DMS114 treated with DMSO at 0.1 percent for 48 hours (cell line): ENCODE data around the gene RAB28.

Source experiments
- DNase-seq: peaks from one replicate; lab custom pipeline; 2025; ENCODE audit not compliant: unreplicated experiment; lab: John Stamatoyannopoulos, UW

The RAB28 gene

DNA sequence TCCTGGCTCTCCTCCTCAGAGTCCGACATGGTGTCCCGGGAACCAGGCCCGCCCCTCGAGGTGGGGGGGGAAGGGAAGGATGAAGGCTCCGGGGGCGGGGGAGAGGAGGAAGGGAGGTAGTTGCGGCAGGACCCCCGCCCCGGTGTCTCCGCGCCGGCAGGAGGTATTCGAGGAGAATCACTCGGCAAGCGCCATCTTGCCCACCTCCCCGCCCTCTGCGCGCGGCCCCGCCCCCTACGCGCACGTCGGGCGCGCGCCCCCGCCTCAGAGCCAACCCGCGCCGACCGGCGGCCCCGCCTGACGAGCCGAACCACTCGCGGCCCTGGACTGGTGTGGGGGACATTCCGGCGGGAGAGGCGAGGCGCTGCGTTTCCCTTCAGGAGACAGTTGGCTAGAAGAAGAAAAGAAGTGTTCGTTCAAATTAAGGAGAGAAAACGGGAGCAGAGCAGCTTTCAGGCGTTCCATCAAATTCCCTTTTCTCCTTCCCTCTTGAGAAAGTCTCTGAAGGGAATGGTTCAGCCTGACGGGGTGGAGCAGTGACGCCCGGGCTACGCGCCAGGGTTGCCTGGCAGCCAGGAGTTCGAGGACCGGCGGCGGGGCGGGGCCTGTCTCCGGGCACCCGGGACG, at the start of gene RAB28:
RAB28 (minus strand) TSS at position 219 of the 627 bp plus-strand sequence.
- peak; percentile 87 for DNase-seq

DNA sequence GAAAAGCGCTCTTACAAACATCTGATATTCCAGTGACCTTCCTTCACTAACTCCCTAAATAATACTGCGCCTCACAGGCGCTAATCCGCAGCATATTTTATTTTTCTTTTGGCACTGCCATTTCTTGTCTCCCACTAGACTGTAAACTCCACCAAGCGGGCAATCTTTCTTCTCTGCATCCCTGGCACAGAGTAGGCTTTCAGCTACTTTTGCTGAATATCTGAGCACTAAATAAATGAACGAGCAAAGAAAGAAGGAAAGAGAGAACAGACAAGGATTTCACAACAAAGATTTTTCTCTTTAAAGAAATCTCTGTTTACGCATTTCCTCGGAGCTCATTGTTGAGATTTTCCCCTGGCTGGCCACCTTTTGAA, 47.5 kb upstream of the RAB28 start:
- no peak for DNase-seq

DNA sequence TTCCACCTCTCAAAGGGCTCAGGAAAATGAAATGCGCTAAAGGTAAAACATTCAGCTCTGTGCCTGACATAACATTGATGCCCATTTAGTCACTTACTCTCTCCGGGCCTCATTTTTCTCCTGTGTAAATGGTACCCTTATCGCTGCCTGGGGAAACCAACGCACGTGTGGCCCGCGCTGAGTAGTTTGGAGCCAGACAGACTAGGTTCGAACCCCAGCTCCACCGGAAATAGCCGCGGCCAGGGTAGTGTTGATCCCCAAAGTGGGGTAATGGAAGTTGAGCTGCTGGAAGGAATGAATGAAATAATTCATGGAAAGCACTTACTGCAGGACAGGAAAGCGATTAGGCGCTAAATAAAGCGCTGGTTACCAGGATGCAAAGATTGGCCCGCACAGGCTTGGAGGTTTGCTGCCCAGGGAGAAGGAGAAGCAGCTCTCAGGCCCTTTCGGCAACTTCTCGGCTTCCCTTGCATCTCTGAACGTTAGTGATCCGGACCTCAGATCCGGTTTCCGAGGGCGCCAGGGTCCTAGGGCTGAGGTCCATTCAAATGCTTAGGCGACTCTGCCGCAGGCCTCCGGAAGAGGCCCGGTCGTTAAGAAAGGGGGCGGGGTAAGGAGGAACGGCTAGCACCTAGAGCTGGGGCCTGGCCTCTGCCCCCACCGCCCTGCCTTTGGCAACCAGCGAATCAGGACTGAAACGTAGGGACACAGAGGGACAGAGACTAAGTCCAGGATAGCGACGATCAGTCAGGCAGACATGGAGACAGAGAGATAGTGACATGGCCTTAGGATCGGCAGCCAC, 46.9 kb upstream of the RAB28 start:
- DNase-seq: no peak

DNA sequence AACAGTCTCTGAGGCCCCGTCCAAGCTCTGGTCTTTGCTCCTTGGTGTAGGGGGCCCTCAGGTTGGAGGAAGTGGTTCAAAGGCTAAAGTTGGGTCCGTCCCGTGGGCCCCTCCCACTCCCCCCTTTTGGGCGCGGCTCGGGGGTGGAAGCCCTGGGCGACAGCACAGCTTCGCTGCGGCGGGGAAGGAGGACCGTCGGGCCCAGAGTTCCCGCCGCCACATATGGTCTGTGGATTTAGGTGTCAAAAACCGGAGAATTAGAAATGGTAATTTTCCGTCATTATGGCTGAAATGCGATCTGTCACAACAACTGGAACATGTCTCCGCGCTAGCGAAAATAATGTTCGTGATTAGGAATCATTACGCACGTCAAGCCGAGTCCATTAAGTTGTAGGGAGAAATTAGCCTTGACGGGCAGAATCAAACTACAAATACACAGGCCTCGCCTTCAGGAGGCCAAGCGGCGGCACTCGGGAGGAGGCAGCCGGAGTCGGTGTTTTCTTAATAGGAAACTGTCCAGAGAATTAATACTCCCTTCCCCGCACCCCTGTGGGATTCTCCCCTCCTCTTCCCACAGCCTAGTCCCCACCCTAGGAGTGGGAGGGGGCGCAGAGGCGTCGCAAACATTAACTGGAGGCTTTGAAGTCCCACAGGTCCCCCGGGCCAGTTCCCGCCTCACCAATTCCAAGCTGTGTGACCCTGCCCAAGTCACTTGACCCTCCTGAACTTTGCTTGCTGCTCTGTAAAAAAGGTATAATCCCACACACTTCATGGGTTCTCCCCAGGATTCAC, 45.2 kb upstream of the RAB28 start:
- DNase-seq: no peak

DNA sequence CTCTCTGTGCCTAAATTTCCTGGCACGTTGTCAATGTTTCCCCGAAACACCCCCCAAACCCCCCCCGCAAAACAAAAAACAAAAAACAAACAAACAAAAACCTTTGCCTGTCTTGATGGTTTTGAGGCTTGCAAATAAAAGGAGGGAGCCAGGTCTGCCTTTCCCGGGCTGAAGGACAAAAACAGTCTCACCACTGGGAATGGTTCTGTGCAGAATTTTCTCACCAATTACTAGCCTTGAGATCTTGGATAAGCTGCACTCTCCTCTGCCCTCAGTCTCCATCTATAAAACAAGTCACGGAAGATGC, 44.6 kb upstream of the RAB28 start:
- no peak for DNase-seq

DNA sequence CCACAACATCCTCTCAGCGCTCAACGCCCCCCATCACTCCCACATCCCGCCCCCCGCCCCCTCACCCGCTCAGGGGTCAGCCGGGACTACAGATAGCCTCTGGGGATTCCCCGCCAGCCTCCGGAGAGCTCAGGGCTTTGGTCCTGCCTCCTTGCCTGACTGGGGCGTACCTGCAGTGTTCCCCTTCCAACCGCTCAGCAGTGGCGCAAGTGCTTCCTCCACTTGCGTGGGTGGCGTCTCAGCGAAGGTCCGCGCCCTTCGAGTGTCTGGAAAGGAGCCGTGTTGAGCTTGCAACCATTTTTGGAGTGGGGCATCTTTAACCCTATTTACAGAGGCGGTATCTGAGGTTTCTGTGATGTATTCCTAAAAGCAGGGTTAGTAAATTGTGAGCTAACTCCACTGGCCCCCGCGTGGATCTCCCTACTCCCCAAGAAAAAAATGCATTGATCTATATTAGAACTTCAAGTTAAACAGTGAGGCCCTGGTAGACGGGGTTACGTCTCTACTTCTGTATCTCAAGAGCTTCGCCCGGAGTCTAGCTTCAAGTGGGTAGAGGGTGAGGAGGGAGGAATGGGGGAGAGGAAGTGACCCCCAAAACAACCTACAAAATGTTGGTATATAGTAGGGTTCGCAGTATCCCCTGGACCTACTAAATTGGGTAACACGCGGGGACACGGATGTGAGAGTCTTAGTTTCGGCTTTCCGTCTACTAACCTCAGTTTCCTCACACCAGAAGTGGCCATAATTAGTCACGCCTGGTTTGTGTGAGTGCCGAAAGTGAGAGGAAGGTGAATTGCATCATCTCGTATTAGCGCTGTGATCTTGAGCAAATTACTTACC, 44.1 kb upstream of the RAB28 start:
- DNase-seq: no peak

DNA sequence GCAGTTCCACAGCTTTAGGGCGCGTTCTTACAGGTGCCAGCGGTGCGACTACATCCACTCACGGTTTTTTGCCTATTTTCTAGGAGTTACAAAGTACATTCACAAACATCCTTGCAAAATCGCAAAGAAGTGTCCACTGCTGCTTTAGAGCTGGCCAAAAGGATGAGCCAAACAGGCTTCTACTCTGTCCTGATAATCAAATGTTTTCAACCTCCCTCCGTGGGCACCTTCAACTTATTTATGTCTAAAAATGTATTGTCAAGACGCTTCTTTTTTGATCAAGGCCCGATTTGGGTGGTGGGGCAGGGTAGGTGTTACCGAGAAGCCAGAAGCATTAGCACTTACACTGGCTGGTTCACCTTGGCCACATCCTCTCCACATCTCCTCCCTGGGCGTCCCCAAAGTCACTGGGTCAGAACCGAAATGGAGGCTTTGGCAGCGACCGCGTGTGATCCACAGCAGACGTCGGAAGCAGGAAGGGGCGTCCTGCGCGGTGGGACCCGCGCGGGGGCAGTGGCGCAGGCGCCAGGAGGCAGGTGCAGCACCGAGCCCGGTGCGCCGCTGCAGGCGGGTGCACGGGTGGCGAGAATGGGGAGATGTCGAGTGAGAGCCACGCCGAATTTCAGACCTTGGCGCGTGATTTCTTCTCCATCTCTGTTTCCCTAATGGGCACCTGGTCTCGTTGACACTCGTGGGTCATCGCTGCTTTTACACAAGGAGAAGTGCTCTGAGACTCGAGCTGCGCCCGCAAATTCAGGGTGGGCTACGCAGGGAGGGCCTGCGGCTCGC, 43.2 kb upstream of the RAB28 start:
- no peak for DNase-seq

DNA sequence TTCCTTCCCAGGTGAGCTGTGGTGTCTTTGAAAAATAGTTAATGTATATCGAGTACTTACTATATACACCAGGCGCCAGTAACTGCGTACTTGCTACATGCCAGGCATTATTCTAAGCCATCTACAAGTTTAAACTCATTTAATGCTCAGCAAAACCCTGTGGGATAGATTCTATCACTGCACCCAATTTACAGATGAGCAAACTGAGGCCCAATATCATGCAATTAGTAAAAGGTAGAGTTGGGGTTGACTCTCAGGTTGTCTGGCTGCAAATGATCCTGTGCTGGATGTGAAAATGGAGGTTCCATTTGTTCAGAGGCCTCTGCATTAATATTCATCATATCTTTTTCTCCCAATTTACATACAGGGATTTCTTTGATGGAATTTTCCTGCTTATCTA, 42.5 kb upstream of the RAB28 start:
- DNase-seq: no peak

DNA sequence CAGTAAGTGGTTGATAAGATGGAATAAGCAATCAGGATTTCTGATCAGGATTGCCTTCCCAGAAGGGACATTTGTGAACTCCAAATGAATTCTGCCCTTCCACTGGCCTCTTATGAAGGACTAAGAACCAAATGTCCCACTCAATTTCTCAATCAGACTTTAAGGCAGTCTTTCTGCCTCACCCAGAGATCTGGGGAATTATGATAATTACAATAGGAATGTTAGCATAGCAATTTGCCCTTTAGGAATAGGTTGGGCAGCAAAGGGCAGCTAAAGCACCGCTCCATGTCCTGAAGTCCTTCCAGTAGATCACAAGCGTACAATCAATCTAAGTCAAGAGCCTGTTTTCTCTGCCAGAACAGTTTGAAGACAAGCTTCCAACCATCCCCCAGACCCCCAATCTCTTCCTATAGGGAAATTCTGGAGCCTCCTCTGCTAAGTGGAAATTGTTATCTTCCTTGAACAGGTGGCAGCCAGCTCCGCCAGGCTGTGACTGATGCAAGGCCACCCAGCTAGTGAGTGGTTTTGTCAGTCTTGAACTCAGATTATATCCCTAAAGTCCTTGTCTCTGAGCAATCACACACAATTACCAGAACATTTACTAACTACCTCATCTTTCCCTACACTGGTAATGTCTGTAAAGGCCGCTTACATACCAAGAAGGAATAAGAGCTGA, 41.6 kb upstream of the RAB28 start:
- no peak for DNase-seq

DNA sequence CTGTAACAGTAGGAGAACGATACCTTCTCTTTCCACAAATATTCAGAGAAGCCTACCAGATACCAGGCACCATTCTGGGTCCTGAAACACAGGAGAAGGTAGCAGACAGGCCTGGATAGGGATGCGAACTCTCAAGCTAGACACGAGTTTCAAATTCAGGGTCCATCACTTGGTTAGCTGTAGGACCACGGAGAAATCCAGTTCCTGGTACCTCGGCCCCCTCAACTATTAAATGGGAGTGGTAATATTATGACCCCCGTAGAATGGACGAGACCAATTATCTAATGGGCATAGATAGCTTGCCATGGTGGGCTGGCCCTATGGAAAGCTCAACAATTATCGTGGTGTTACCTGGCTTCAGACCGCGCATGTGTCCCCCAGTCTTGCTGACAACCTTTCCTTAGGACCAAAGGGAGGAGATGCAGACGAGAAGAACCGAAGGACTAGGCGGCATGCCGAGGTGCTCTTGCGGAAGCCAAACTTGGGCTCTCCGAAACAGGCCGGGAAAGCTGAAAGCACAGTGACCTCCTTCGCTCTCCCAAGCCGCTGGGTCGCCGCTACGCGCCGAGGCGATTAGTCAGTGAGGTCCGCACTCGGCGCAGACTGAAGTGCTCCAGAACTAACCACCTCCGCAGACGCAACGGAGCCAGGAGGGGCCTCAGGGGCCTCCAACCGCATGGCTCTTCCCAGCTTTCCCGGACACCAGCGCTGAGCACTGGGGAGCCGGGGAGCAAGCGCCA, 40.5 kb upstream of the RAB28 start:
- no peak for DNase-seq

DNA sequence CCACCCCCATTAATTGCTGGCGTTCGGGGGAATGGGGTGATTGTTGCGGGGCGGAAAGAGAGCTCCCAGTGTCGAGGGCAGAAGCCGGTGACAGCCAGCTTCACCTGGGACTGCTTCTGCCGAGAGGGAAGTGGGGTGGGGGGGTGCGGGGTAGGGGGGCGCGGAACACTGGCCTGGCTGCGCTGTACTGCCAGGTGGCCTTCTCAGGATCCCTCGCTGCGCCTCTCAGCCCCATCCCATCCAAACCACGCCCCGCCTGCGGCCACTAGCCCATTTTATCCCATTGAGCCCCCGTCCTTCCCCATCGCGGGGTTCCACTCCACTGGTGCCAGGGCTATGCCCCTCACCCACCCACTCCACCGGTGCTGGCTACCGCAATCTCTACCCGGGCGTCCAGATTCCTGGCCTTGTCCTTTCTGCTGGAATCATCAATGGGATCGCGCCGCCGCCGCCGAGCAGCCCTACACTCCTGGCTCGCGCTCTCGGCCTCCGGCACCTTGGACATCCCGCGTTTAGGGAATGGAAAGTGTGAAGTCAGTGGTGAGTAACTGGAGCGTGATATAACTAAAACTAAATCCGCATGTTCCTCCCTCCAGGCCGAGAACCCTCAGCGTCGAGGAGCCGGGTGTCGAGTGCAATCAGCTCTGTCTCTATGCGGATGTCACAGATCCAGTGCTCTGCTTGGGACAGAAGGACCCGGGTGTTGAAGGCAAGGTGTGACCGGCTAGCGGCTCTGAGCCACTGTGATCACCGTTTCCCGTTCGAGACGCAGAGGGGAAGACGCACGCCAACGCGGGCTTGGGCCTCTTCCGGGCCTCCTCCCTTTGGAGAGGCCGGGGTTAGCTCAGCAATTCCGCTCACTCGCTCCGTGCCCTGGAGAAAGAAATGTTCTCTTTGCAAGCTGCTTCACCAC, 39.7 kb upstream of the RAB28 start:
- DNase-seq: no peak

DNA sequence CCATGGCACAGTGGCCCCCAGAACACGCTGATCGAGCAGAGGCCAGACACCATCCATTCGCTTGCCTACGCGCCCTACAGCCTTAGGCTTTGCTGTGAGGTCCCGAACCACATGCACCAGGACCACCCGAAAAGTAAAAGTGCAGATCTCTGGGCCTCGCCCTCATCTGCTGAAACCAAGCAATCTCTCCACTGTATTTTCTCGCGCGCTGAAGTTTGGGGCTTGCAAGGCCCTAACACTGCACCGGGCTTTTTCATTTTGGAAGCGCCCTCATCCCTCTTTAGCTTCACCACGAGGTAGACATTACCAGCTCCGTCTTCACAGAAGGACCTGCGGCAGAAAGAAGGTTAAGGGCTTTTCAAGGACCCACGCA, 39.0 kb upstream of the RAB28 start:
- no peak for DNase-seq

DNA sequence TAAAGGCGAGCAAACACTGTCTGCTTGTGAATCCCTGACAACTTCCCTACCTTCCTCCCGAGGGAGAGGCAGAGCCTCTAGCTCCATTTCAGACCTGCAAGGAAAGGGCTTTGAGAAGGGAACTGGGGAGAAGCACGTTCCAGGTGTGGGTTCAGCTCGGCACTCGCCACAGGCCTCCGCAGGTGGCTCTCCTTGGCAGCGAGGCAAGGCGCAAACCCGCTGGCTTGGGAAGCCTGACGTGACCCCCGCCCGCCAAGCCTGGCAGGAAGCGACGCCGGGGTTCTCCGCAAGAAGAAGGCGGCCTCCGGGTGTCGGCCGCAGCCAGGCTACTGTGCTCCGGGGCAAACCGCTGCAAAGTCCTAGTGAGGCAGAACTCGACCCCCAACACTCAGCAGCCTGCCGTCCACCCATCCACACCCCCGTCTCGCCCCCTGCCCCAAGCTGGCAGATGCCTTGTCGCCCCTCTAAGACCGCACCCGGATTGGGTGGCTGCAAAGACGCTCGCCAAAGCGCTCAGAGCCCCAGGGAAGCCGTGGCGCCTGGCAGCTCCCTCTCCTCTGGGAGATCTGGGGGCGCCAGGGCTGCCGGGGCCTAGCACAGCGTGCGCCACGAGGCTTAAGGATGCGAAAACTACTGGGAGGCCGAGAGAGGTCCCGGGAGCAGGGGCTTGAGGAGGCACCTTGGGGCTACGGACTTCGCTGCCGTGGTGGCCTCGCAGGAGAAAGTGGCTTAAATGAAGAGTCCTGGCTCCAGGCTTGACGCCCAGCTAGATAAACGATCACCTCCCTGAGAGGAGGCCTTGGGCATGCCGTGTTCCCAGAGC, 38.4 kb upstream of the RAB28 start:
- DNase-seq: no peak

DNA sequence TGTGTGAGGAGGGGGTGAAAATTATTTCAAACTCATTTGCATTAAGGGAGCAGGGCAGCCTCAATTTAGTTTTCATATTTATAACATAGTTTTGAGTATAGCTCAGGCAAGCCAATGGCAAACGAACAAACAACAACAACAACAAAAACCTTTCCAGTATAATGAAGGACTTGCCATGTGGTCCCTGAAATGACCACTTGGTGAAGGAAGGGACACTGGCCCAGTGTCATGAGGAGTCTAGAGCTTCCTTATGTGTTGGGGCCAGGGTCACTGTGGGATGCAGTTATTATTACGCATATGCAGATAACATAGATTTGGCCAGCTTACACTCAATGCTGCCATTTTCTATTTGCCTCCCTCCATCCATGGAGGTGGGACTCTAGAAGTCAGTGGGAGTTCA, 36.9 kb upstream of the RAB28 start:
- no peak for DNase-seq

DNA sequence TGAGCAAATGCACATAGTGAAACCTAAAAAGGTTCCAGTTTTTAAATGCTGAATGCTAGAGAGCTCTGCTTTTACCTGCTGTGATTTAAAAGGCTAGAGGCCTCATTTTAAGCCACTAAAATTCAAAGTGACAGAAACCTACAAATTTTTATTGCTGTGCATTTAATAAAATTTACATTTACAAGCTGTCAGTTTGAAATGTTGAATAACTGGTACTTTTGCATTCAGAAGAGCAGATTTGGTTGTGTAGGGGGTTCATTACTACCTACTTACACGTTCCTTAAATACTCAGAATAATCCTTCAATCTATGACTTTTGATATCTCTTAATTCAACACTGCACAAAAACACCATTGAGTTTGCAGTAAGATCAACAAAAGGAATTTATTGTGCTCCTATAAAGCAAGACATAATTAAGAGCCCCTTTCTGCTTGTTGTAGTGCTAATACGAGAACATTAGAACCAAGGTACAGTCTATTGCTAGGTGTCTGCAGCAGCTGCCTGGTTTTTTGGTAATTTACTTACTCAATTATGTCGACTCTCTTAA, 32.2 kb upstream of the RAB28 start:
- no peak for DNase-seq

DNA sequence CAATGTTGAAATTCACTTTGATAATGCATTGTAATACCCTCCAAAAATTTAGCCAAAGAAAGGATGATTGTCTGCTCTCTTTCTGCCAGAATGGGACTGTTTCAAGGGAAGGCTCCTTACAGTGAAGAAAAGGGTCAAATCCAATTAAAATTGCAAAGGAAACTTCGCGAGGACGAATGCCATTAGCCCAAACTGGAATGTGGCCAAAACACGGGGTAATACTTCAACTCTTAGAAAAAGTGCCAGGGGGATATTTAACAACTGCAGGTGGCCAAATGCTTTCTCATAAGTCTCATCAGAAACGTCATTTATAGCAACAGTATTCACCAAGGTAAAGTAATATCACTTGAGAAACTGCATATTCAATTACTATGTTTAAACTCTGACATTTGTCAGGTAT, 31.1 kb upstream of the RAB28 start:
- no peak for DNase-seq

DNA sequence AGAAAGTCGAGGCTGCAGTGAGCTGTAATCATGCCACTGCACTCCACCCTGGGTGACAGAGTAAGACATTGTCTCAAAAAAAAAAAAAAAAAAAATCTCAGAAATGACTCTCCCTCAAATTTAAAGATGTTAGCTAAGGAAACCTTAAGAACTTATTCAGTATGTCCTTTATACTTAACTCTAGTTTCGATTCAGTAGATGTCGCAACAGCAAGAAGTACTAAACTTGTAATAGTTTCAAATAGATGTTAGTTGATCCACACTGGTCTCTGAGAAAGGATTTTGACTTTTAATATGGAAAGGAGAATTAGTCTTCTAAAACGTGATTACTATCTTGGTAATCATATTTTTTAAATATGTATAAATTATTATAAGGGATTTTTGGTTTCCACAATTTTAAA, 30.6 kb upstream of the RAB28 start:
- no peak for DNase-seq
